ENCODE results near the gene TIGD6. TPM values are rescaled to one million over a fixed set of nuclear protein-coding genes. Genes with fewer than 3 reads are reported as not detected.

TIGD6 gene
- total and polyA plus RNA-seq, 9 of the 15 experiments (the other 6 are each of a cell fraction or from before 2014, with no cell fraction given) = 1.8 to 6.3 (median 3.9) TPM

- TF ChIP-seq POLR2AphosphoS5 (IDR thresholded peaks at IDR 0.05; ENCODE audit: control insufficient read depth, insufficient read depth, low read depth, low read length) = peak; percentile 89
- peak; percentile 41; the same call in 1 of the 2 replicates for TF ChIP-seq ZNF589 (CRISPR knock-in tag; IDR thresholded peaks at IDR 0.05; ENCODE audit: low read depth)
- TF ChIP-seq SMAD4 (CRISPR knock-in tag; conservative IDR thresholded peaks at IDR 0.05) = peak; percentile 47
- peak; percentile 55; the same call in 1 of the 2 replicates for TF ChIP-seq ATF6 (CRISPR knock-in tag; IDR thresholded peaks at IDR 0.05)
- no peak; the same call in 1 of the 2 replicates for TF ChIP-seq GTF2F1 (IDR thresholded peaks at IDR 0.05; ENCODE audit: low read depth, low read length)
- TF ChIP-seq MNT (conservative IDR thresholded peaks at IDR 0.05) = peak; percentile 92 to 95
- TF ChIP-seq JUNB (CRISPR knock-in tag; conservative IDR thresholded peaks at IDR 0.05) = no peak
- peak; percentile 76 for TF ChIP-seq HMGN3 (IDR thresholded peaks at IDR 0.05; ENCODE audit: borderline replicate concordance, extremely low read depth, insufficient read length, low read depth, low read length)
- no peak for TF ChIP-seq SNRNP70 (optimal IDR thresholded peaks at IDR 0.05; ENCODE audit: low read depth, low read length)
- TF ChIP-seq FOXP1 (CRISPR knock-in tag; IDR thresholded peaks at IDR 0.05) = peak; percentile 30; the same call in 1 of the 2 replicates
- no peak for TF ChIP-seq ATF3 (IDR thresholded peaks at IDR 0.05)
- peak; percentile 6; the same call in 1 of the 2 replicates for TF ChIP-seq ATF3 (CRISPR knock-in tag; conservative IDR thresholded peaks at IDR 0.05)
- TF ChIP-seq TAF1 (IDR thresholded peaks at IDR 0.05; ENCODE audit: control insufficient read depth, extremely low read depth, insufficient read depth, low read length, severe bottlenecking) = peak; percentile 75
- peak; percentile 92 for TF ChIP-seq POLR2A (conservative IDR thresholded peaks at IDR 0.05)
- TF ChIP-seq ETV1 (tag; conservative IDR thresholded peaks at IDR 0.05; ENCODE audit: low read depth) = peak; percentile 82
- TF ChIP-seq POLR2G (IDR thresholded peaks at IDR 0.05; ENCODE audit: low read depth, low read length) = peak; percentile 97
- TF ChIP-seq GABPA (tag; conservative IDR thresholded peaks at IDR 0.05; ENCODE audit: low read depth) = peak; percentile 68; the same call in 1 of the 2 replicates
- TF ChIP-seq FOXJ3 (CRISPR knock-in tag; IDR thresholded peaks at IDR 0.05) = no peak
- no peak for TF ChIP-seq THRA (IDR thresholded peaks at IDR 0.05)
These were observed 39.9 kb downstream of the TIGD6 start, which contains the start of gene SLC26A2 (continued) for GRCh38 chr5:149960272-149961185.
